Measurements from ENCODE around the gene CA10.

Gene CA10

GRCh38 chr17:51640108-51640622 lies 518.3 kb downstream of the CA10 start:
- H3K4me3 ChIP-seq (ENCODE audit: low read length), result no peak overlapping the region
- H3K36me3 ChIP-seq (ENCODE audit: control insufficient read depth, insufficient read depth, low read length, severe bottlenecking), result no peaks in the 10 kb centered on the region
- no peaks in the 10 kb centered on the region for H3K9me3 ChIP-seq (ENCODE audit: control insufficient read depth, low read length)
- DNase-seq (ENCODE audit: low read depth), result no peak
- H3K9ac ChIP-seq (ENCODE audit: low read length), result no peak overlapping the region
- H3K4me1 ChIP-seq (ENCODE audit: control insufficient read depth, insufficient read depth, low read length), result no peaks in the 10 kb centered on the region
- H3K27me3 ChIP-seq (replicated peaks; ENCODE audit: control insufficient read depth, insufficient read depth, low read length), result peaks cover 7% of the 10 kb centered on the region

GRCh38 chr17:51638971-51639370 lies 519.5 kb downstream of the CA10 start:
- Histone ChIP-seq H3K9ac (ENCODE audit: low read length) (no peak overlapping the region), H3K36me3 (ENCODE audit: control insufficient read depth, insufficient read depth, low read length, severe bottlenecking) (no peaks in the 10 kb centered on the region), H3K9me3 (ENCODE audit: control insufficient read depth, low read length) (no peaks in the 10 kb centered on the region), H3K4me3 (ENCODE audit: low read length) (no peak overlapping the region), H3K27me3 (replicated peaks; ENCODE audit: control insufficient read depth, insufficient read depth, low read length) (peaks cover 7% of the 10 kb centered on the region), H3K4me1 (ENCODE audit: control insufficient read depth, insufficient read depth, low read length) (no peaks in the 10 kb centered on the region)
- no peak for DNase-seq (ENCODE audit: low read depth)

- DNase-seq (ENCODE audit: low read depth), result no peak
- H3K36me3 ChIP-seq (ENCODE audit: control insufficient read depth, insufficient read depth, low read length, severe bottlenecking), result no peaks in the 10 kb centered on the region
- no peaks in the 10 kb centered on the region for H3K9me3 ChIP-seq (ENCODE audit: control insufficient read depth, low read length)
- no peaks in the 10 kb centered on the region for H3K4me1 ChIP-seq (ENCODE audit: control insufficient read depth, insufficient read depth, low read length)
- H3K9ac ChIP-seq (ENCODE audit: low read length), result no peak overlapping the region
- H3K4me3 ChIP-seq (ENCODE audit: low read length), result no peak overlapping the region
- H3K27me3 ChIP-seq (replicated peaks; ENCODE audit: control insufficient read depth, insufficient read depth, low read length), result no peaks in the 10 kb centered on the region
Observed at GRCh38 chr17:51636291-51636690, 522.2 kb downstream of the CA10 start.

GRCh38 chr17:51630101-51630671 lies 528.3 kb downstream of the CA10 start:
- no peaks in the 10 kb centered on the region for H3K36me3 ChIP-seq (ENCODE audit: control insufficient read depth, insufficient read depth, low read length, severe bottlenecking)
- no peak overlapping the region for H3K4me3 ChIP-seq (ENCODE audit: low read length)
- no peaks in the 10 kb centered on the region for H3K27me3 ChIP-seq (replicated peaks; ENCODE audit: control insufficient read depth, insufficient read depth, low read length)
- DNase-seq (ENCODE audit: low read depth), result no peak
- H3K4me1 ChIP-seq (ENCODE audit: control insufficient read depth, insufficient read depth, low read length), result no peaks in the 10 kb centered on the region
- H3K9ac ChIP-seq (ENCODE audit: low read length), result no peak overlapping the region
- no peaks in the 10 kb centered on the region for H3K9me3 ChIP-seq (ENCODE audit: control insufficient read depth, low read length)

- no peak overlapping the region for H3K4me3 ChIP-seq (ENCODE audit: low read length)
- H3K9me3 ChIP-seq (ENCODE audit: control insufficient read depth, low read length), result no peaks in the 10 kb centered on the region
- no peaks in the 10 kb centered on the region for H3K36me3 ChIP-seq (ENCODE audit: control insufficient read depth, insufficient read depth, low read length, severe bottlenecking)
- no peaks in the 10 kb centered on the region for H3K27me3 ChIP-seq (replicated peaks; ENCODE audit: control insufficient read depth, insufficient read depth, low read length)
- no peak overlapping the region for H3K9ac ChIP-seq (ENCODE audit: low read length)
- DNase-seq (ENCODE audit: low read depth), result no peak
- no peaks in the 10 kb centered on the region for H3K4me1 ChIP-seq (ENCODE audit: control insufficient read depth, insufficient read depth, low read length)
Observed at GRCh38 chr17:51629232-51629631, 529.3 kb downstream of the CA10 start.

- Histone ChIP-seq H3K4me3 (ENCODE audit: low read length) (no peak overlapping the region), H3K4me1 (ENCODE audit: control insufficient read depth, insufficient read depth, low read length) (no peaks in the 10 kb centered on the region), H3K36me3 (ENCODE audit: control insufficient read depth, insufficient read depth, low read length, severe bottlenecking) (no peaks in the 10 kb centered on the region), H3K9me3 (ENCODE audit: control insufficient read depth, low read length) (no peaks in the 10 kb centered on the region), H3K27me3 (replicated peaks; ENCODE audit: control insufficient read depth, insufficient read depth, low read length) (no peaks in the 10 kb centered on the region), H3K9ac (ENCODE audit: low read length) (no peak overlapping the region)
- no peak for DNase-seq (ENCODE audit: low read depth)
Observed at GRCh38 chr17:51627779-51628178, 530.7 kb downstream of the CA10 start.

- H3K27me3 ChIP-seq (replicated peaks; ENCODE audit: control insufficient read depth, insufficient read depth, low read length), result no peaks in the 10 kb centered on the region
- H3K9me3 ChIP-seq (ENCODE audit: control insufficient read depth, low read length), result no peaks in the 10 kb centered on the region
- no peak overlapping the region for H3K4me3 ChIP-seq (ENCODE audit: low read length)
- H3K9ac ChIP-seq (ENCODE audit: low read length), result no peak overlapping the region
- no peak for DNase-seq (ENCODE audit: low read depth)
- H3K4me1 ChIP-seq (ENCODE audit: control insufficient read depth, insufficient read depth, low read length), result no peaks in the 10 kb centered on the region
- no peaks in the 10 kb centered on the region for H3K36me3 ChIP-seq (ENCODE audit: control insufficient read depth, insufficient read depth, low read length, severe bottlenecking)
Observed at GRCh38 chr17:51618476-51618875, 540.0 kb downstream of the CA10 start.

GRCh38 chr17:51617986-51618385 lies 540.5 kb downstream of the CA10 start:
- Histone ChIP-seq H3K36me3 (ENCODE audit: control insufficient read depth, insufficient read depth, low read length, severe bottlenecking) (no peaks in the 10 kb centered on the region), H3K4me3 (ENCODE audit: low read length) (no peak overlapping the region), H3K9me3 (ENCODE audit: control insufficient read depth, low read length) (no peaks in the 10 kb centered on the region), H3K27me3 (replicated peaks; ENCODE audit: control insufficient read depth, insufficient read depth, low read length) (no peaks in the 10 kb centered on the region), H3K9ac (ENCODE audit: low read length) (no peak overlapping the region), H3K4me1 (ENCODE audit: control insufficient read depth, insufficient read depth, low read length) (no peaks in the 10 kb centered on the region)
- DNase-seq (ENCODE audit: low read depth), result no peak

- no peak for DNase-seq (ENCODE audit: low read depth)
- Histone ChIP-seq H3K4me3 (ENCODE audit: low read length) (no peak overlapping the region), H3K27me3 (replicated peaks; ENCODE audit: control insufficient read depth, insufficient read depth, low read length) (no peaks in the 10 kb centered on the region), H3K36me3 (ENCODE audit: control insufficient read depth, insufficient read depth, low read length, severe bottlenecking) (no peaks in the 10 kb centered on the region), H3K9ac (ENCODE audit: low read length) (no peak overlapping the region), H3K4me1 (ENCODE audit: control insufficient read depth, insufficient read depth, low read length) (no peaks in the 10 kb centered on the region), H3K9me3 (ENCODE audit: control insufficient read depth, low read length) (no peaks in the 10 kb centered on the region)
Observed at GRCh38 chr17:51613255-51613654, 545.3 kb downstream of the CA10 start.

- Histone ChIP-seq H3K4me1 (ENCODE audit: control insufficient read depth, insufficient read depth, low read length) (no peaks in the 10 kb centered on the region), H3K4me3 (ENCODE audit: low read length) (no peak overlapping the region), H3K36me3 (ENCODE audit: control insufficient read depth, insufficient read depth, low read length, severe bottlenecking) (no peaks in the 10 kb centered on the region), H3K9me3 (ENCODE audit: control insufficient read depth, low read length) (no peaks in the 10 kb centered on the region), H3K27me3 (replicated peaks; ENCODE audit: control insufficient read depth, insufficient read depth, low read length) (no peaks in the 10 kb centered on the region), H3K9ac (ENCODE audit: low read length) (no peak overlapping the region)
- DNase-seq (ENCODE audit: low read depth), result no peak
Observed at GRCh38 chr17:51612692-51613091, 545.8 kb downstream of the CA10 start.

GRCh38 chr17:51611585-51611984 lies 546.9 kb downstream of the CA10 start:
- Histone ChIP-seq H3K36me3 (ENCODE audit: control insufficient read depth, insufficient read depth, low read length, severe bottlenecking) (no peaks in the 10 kb centered on the region), H3K9ac (ENCODE audit: low read length) (no peak overlapping the region), H3K9me3 (ENCODE audit: control insufficient read depth, low read length) (no peaks in the 10 kb centered on the region), H3K4me1 (ENCODE audit: control insufficient read depth, insufficient read depth, low read length) (no peaks in the 10 kb centered on the region), H3K4me3 (ENCODE audit: low read length) (no peak overlapping the region), H3K27me3 (replicated peaks; ENCODE audit: control insufficient read depth, insufficient read depth, low read length) (no peaks in the 10 kb centered on the region)
- DNase-seq (ENCODE audit: low read depth), result no peak

GRCh38 chr17:51610834-51611233 lies 547.7 kb downstream of the CA10 start:
- Histone ChIP-seq H3K4me3 (ENCODE audit: low read length) (no peak overlapping the region), H3K4me1 (ENCODE audit: control insufficient read depth, insufficient read depth, low read length) (no peaks in the 10 kb centered on the region), H3K9me3 (ENCODE audit: control insufficient read depth, low read length) (no peaks in the 10 kb centered on the region), H3K9ac (ENCODE audit: low read length) (no peak overlapping the region), H3K27me3 (replicated peaks; ENCODE audit: control insufficient read depth, insufficient read depth, low read length) (no peaks in the 10 kb centered on the region), H3K36me3 (ENCODE audit: control insufficient read depth, insufficient read depth, low read length, severe bottlenecking) (no peaks in the 10 kb centered on the region)
- no peak for DNase-seq (ENCODE audit: low read depth)
